Activated CD8-positive, alpha-beta T cell treated with anti-CD3 and anti-CD28 coated beads for 36 hours (primary cell): ENCODE data around the gene FAM3B. TPM values are rescaled to one million over a fixed set of nuclear protein-coding genes. Genes with fewer than 3 reads are reported as not detected.

ENCODE experiments used
- ATAC-seq: fragments of 200-7000 bp; cut with Tn5 transposase; one replicate; pipeline ENCODE4 v1.10.0; 2021; ENCODE audit warnings: mild to moderate bottlenecking, moderate library complexity
- CTCF ChIA-PET: fragments of 350-600 bp; sonication (Branson Sonifier 250); formaldehyde crosslinking; loops from one replicate; lab custom pipeline; 2021; ENCODE audit warnings: antibody characterized with exemption; lab: Charles Lee
- POLR2A ChIA-PET: fragments of 350-600 bp; sonication (Branson Sonifier 250); formaldehyde crosslinking; loops from one replicate; lab custom pipeline; 2021; ENCODE audit warnings: antibody characterized with exemption; lab: Charles Lee
- DNase-seq: peaks from one replicate; pipeline ENCODE4 v3.0.0-alpha.2; 2020
- H3K27ac Mint-ChIP-seq: one replicate; pipeline ENCODE4 v1.8.0; 2021; ENCODE audit warnings: mild to moderate bottlenecking, mixed read lengths
- H3K27me3 Mint-ChIP-seq: one replicate; pipeline ENCODE4 v1.8.0; 2021; ENCODE audit warnings: mixed read lengths
- H3K36me3 Mint-ChIP-seq: one replicate; pipeline ENCODE4 v1.8.0; 2021; ENCODE audit warnings: low read depth, mixed read lengths
- H3K4me1 Mint-ChIP-seq: one replicate; pipeline ENCODE4 v1.8.0; 2021; ENCODE audit warnings: low read depth, mixed read lengths
- H3K4me3 Mint-ChIP-seq: one replicate; pipeline ENCODE4 v1.8.0; 2021; ENCODE audit warnings: mild to moderate bottlenecking, moderate library complexity, mixed read lengths
- H3K9me3 Mint-ChIP-seq: one replicate; pipeline ENCODE4 v1.8.0; 2021; ENCODE audit warnings: mixed read lengths
- intact Hi-C: fragments of 100-400 bp; cut with micrococcal nuclease; formaldehyde crosslinking; loops from one replicate; pipeline ENCODE4 v1.10.0; 2022
- total RNA-seq, 2 experiments: library from RNA; stranded (reverse); gene quantifications; one replicate each; pipeline ENCODE4 v1.2.3, GENCODE V29; 2021
- TF ChIP-seq, protein P1 (sequence below): fragments of 200-600 bp; IDR thresholded peaks from one replicate; pipeline ENCODE4 v1.8.0; 2022; ENCODE audit warnings: antibody characterized with exemption, mild to moderate bottlenecking

The FAM3B gene
- total RNA-seq, 2 experiments from 2014 or later, result not detected

DNA sequence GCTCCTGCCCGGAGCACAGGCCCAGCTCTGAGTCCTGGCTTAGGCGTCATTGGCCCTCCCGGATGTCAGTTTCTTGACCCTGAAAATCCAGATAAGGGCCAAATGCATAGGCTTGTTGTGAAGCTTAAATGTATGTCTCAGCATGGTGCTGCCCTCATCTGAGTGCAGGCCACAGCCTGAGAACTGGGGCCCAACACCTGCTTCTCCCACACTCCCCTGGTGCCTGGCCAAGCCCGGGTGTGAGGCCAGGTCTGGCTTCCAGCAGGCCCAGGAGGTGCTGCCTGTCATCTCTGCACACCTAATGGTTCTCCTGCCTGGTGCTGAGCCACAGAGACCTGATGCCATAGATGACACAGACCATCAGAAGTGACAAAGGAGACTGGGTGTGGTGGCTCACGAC is 59.3 kb downstream of the FAM3B start:
- peaks cover 8% of the 10 kb centered on the region for H3K36me3 Mint-ChIP-seq
- ChIA-PET POLR2A (no interaction called here), CTCF (no interaction called here)
- no peak for DNase-seq
- no peak for ATAC-seq
- peaks cover 27% of the 10 kb centered on the region for H3K4me1 Mint-ChIP-seq
- H3K27ac Mint-ChIP-seq, result no peak overlapping the region
- no peak overlapping the region for H3K4me3 Mint-ChIP-seq
- no peaks in the 10 kb centered on the region for H3K27me3 Mint-ChIP-seq
- intact Hi-C loops, result no loop called here
- H3K9me3 Mint-ChIP-seq, result no peaks in the 10 kb centered on the region
- TF ChIP-seq, protein P1, sequence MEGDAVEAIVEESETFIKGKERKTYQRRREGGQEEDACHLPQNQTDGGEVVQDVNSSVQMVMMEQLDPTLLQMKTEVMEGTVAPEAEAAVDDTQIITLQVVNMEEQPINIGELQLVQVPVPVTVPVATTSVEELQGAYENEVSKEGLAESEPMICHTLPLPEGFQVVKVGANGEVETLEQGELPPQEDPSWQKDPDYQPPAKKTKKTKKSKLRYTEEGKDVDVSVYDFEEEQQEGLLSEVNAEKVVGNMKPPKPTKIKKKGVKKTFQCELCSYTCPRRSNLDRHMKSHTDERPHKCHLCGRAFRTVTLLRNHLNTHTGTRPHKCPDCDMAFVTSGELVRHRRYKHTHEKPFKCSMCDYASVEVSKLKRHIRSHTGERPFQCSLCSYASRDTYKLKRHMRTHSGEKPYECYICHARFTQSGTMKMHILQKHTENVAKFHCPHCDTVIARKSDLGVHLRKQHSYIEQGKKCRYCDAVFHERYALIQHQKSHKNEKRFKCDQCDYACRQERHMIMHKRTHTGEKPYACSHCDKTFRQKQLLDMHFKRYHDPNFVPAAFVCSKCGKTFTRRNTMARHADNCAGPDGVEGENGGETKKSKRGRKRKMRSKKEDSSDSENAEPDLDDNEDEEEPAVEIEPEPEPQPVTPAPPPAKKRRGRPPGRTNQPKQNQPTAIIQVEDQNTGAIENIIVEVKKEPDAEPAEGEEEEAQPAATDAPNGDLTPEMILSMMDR, result no peak

DNA sequence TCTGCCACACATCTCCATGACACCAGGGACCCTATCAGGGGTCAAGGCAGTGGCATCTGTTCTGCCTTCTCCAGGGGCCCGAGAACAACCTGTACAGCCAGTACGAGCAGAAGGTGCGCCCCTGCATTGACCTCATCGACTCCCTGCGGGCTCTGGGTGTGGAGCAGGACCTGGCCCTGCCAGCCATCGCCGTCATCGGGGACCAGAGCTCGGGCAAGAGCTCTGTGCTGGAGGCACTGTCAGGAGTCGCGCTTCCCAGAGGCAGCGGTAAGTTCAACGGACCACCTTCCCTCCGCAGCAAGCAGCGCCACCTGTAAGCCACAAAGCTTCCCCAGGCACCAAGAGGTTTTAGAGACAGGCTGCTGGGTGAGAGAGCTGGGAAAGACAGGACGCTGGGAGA is 61.1 kb downstream of the FAM3B start:
- ChIA-PET CTCF (no interaction called here), POLR2A (no interaction called here)
- H3K27ac Mint-ChIP-seq, result no peak overlapping the region
- peaks cover 13% of the 10 kb centered on the region for H3K4me1 Mint-ChIP-seq
- ATAC-seq, result no peak
- TF ChIP-seq, protein P1, result no peak
- intact Hi-C loops, result no loop called here
- H3K4me3 Mint-ChIP-seq, result no peak overlapping the region
- no peaks in the 10 kb centered on the region for H3K9me3 Mint-ChIP-seq
- no peak for DNase-seq
- H3K27me3 Mint-ChIP-seq, result no peaks in the 10 kb centered on the region
- H3K36me3 Mint-ChIP-seq, result peaks cover 10% of the 10 kb centered on the region

DNA sequence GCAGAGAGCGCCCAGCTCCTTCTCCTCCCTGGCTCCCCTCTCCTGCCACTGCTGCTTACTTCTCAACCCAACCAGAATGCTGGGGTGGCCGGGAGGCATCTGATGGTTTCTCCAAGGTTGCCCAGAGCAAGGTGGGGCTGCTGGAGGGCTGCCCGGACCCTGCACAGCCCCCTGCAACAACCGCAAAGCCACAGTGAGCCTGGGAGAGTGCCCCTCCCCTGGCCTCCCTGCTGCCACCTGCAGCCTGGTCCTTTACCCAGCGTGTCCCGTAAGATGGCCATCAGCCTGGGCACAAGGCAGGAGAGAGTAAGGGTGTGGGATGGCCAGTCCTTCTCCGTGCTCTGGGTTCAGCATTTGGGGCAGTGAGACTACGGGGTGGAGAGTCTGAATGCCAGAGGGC is 62.2 kb downstream of the FAM3B start:
- Mint-ChIP-seq H3K27me3 (no peaks in the 10 kb centered on the region), H3K27ac (no peak overlapping the region), H3K9me3 (no peaks in the 10 kb centered on the region), H3K4me1 (peaks cover 10% of the 10 kb centered on the region), H3K4me3 (no peak overlapping the region), H3K36me3 (peaks cover 10% of the 10 kb centered on the region)
- ChIA-PET POLR2A (no interaction called here), CTCF (no interaction called here)
- intact Hi-C loops, result no loop called here
- ATAC-seq (no peak), DNase-seq (no peak)
- TF ChIP-seq, protein P1, result no peak

DNA sequence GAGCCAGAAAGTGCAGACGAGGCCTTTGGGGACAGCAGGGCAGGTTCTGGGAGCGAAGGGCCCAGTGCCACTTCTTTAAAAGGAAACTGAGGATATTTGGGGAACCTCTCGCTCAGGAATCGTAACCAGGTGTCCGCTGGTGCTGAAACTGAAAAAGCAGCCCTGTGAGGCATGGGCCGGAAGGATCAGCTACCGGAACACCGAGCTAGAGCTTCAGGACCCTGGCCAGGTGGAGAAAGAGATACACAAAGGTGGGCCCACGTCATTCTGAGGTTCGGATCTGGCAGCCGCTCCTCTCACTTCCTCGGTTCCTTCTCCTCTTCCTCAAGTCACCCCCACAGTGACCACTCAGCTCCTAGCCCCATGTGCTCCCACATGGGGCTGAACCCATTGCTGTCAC is 63.3 kb downstream of the FAM3B start:
- ATAC-seq (no peak), DNase-seq (no peak)
- TF ChIP-seq, protein P1, result no peak
- no peaks in the 10 kb centered on the region for H3K27me3 Mint-ChIP-seq
- no peak overlapping the region for H3K27ac Mint-ChIP-seq
- CTCF ChIA-PET, result interaction anchor here (1.0 kb wide), 1 partner anchor 96 kb away, joined by 5 read pairs; no protein-coding TSS in a partner anchor
- H3K4me1 Mint-ChIP-seq, result peaks cover 5% of the 10 kb centered on the region
- no peak overlapping the region for H3K4me3 Mint-ChIP-seq
- H3K36me3 Mint-ChIP-seq, result peaks cover 9% of the 10 kb centered on the region
- POLR2A ChIA-PET, result no interaction called here
- H3K9me3 Mint-ChIP-seq, result no peaks in the 10 kb centered on the region
- intact Hi-C loops, result no loop called here

DNA sequence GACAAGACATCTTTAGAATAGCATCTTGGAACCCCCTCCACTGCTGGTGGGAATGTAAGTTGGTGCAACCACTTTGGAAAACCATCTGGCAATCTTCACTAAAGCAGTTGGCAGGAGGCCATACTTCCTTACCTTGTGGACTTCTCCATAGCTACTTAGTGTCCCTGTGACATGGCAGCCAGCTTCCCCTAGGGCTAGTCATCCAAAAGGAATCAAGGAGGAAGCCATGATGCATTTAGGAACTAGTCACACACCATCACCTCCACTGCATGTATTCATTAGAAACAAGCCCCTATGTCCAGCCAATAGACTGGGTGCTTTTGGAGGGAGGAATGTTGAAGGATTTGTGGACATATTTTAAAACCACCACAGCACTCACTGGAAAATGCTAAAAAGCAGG is 65.1 kb downstream of the FAM3B start:
- DNase-seq (no peak), ATAC-seq (no peak)
- peaks cover 6% of the 10 kb centered on the region for H3K36me3 Mint-ChIP-seq
- TF ChIP-seq, protein P1, result no peak
- no peak overlapping the region for H3K27ac Mint-ChIP-seq
- no peaks in the 10 kb centered on the region for H3K4me1 Mint-ChIP-seq
- H3K4me3 Mint-ChIP-seq, result no peak overlapping the region
- ChIA-PET POLR2A (no interaction called here), CTCF (interaction anchor here (1.3 kb wide), 1 partner anchor 98 kb away, joined by 3 read pairs; no protein-coding TSS in a partner anchor)
- no peaks in the 10 kb centered on the region for H3K27me3 Mint-ChIP-seq
- H3K9me3 Mint-ChIP-seq, result no peaks in the 10 kb centered on the region
- intact Hi-C loops, result no loop called here
